HepG2 (cell line): ENCODE data around the gene CHML.

Source experiments
- EZH2 ChIP-seq: conservative IDR thresholded peaks from 2 replicates; pipeline ENCODE4 v1.6.1; 2012; ENCODE audit warnings: mild to moderate bottlenecking, low read depth, low read length, moderate library complexity
- NFRKB ChIP-seq: fragments of 450-650 bp; IDR thresholded peaks from 2 replicates; pipeline ENCODE4 v1.6.1; 2017
- RAD21 ChIP-seq: fragments of 450-650 bp; formaldehyde crosslinking; IDR thresholded peaks from 2 replicates; pipeline ENCODE4 v1.5.0; 2020; ENCODE audit warnings: mild to moderate bottlenecking
- SRSF1 ChIP-seq: fragments of 200-400 bp; formaldehyde crosslinking; optimal IDR thresholded peaks from 2 replicates; pipeline ENCODE3; 2017; ENCODE audit warnings: mild to moderate bottlenecking, low read depth, low read length, moderate library complexity
- TBL1XR1 ChIP-seq: fragments of 150-350 bp; IDR thresholded peaks from 2 replicates; pipeline ENCODE4 v1.6.1; 2014; ENCODE audit warnings: borderline replicate concordance, low read length; ENCODE audit not compliant: partially characterized antibody
- TOE1 ChIP-seq: sonication (generic); formaldehyde crosslinking; IDR thresholded peaks from 2 replicates; pipeline ENCODE4 v1.4.0; 2020; ENCODE audit warnings: mild to moderate bottlenecking, missing genetic modification reagents
- ZKSCAN8 ChIP-seq: IDR thresholded peaks from 2 replicates; pipeline ENCODE4 v1.6.1; 2016; ENCODE audit warnings: borderline replicate concordance, missing genetic modification reagents, missing compliant biosample characterization
- ZNF138 ChIP-seq: sonication (generic); formaldehyde crosslinking; IDR thresholded peaks from 2 replicates; pipeline ENCODE4 v1.5.0; 2020; ENCODE audit warnings: mild to moderate bottlenecking, low read depth, missing genetic modification reagents
- ZNF263 ChIP-seq: sonication (generic); formaldehyde crosslinking; IDR thresholded peaks from 2 replicates; pipeline ENCODE4 v1.4.0; 2020; ENCODE audit warnings: missing genetic modification reagents
- ZNF274 ChIP-seq: sonication (generic); formaldehyde crosslinking; IDR thresholded peaks from 2 replicates; pipeline ENCODE4 v1.5.1; 2020; ENCODE audit warnings: mild to moderate bottlenecking, missing genetic modification reagents
- ZZZ3 ChIP-seq: sonication (generic); formaldehyde crosslinking; IDR thresholded peaks from 2 replicates; pipeline ENCODE4 v1.4.0; 2020; ENCODE audit warnings: missing genetic modification reagents, mild to moderate bottlenecking, borderline replicate concordance
- TF ChIP-seq, protein P1 (sequence below): sonication (generic); formaldehyde crosslinking; IDR thresholded peaks from 2 replicates; pipeline ENCODE4 v1.5.0; 2020; ENCODE audit warnings: mild to moderate bottlenecking, missing genetic modification reagents, moderate library complexity
- TF ChIP-seq, protein P2 (sequence below), 2 experiments: sonication (generic) in 1 of 2; formaldehyde crosslinking in 1 of 2; IDR thresholded peaks; 2 replicates each; pipeline versions ENCODE4 v1.4.0 to v1.6.1; 2018 to 2020; ENCODE audit warnings: missing genetic modification reagents in 2 of 2, borderline replicate concordance in 1 of 2, low read depth in 1 of 2, mild to moderate bottlenecking in 1 of 2, missing biosample characterization in 1 of 2

DNA sequence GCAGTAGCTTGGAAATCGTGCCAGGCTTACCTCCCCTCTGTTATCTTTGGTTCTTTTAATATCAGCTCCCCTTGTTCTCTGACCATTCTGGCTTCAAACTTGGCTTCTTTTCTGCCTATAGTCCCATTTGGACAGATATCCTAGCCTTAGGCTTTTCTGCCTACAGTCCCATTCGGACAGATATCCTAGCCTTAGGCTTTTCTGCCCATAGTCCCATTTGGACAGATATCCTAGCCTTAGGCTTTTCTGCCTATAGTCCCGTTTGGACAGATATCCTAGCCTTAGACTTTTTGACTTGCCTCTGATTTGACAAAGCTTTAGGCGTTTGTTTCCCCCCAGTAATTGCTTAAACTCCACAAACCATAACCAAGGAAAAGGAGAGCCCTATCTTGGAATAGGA, 25.6 kb downstream of the CHML start:
- TF ChIP-seq NFRKB (no peak), ZNF274 (CRISPR knock-in tag) (no peak), ZKSCAN8 (CRISPR knock-in tag) (no peak), SRSF1 (no peak), ZNF138 (CRISPR knock-in tag) (no peak), TOE1 (no peak), ZNF263 (CRISPR knock-in tag) (no peak), ZZZ3 (CRISPR knock-in tag) (no peak), RAD21 (CRISPR knock-in tag) (no peak), TBL1XR1 (no peak), EZH2 (no peak)
- TF ChIP-seq, protein P1, sequence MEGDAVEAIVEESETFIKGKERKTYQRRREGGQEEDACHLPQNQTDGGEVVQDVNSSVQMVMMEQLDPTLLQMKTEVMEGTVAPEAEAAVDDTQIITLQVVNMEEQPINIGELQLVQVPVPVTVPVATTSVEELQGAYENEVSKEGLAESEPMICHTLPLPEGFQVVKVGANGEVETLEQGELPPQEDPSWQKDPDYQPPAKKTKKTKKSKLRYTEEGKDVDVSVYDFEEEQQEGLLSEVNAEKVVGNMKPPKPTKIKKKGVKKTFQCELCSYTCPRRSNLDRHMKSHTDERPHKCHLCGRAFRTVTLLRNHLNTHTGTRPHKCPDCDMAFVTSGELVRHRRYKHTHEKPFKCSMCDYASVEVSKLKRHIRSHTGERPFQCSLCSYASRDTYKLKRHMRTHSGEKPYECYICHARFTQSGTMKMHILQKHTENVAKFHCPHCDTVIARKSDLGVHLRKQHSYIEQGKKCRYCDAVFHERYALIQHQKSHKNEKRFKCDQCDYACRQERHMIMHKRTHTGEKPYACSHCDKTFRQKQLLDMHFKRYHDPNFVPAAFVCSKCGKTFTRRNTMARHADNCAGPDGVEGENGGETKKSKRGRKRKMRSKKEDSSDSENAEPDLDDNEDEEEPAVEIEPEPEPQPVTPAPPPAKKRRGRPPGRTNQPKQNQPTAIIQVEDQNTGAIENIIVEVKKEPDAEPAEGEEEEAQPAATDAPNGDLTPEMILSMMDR: no peak
- TF ChIP-seq, protein P2, sequence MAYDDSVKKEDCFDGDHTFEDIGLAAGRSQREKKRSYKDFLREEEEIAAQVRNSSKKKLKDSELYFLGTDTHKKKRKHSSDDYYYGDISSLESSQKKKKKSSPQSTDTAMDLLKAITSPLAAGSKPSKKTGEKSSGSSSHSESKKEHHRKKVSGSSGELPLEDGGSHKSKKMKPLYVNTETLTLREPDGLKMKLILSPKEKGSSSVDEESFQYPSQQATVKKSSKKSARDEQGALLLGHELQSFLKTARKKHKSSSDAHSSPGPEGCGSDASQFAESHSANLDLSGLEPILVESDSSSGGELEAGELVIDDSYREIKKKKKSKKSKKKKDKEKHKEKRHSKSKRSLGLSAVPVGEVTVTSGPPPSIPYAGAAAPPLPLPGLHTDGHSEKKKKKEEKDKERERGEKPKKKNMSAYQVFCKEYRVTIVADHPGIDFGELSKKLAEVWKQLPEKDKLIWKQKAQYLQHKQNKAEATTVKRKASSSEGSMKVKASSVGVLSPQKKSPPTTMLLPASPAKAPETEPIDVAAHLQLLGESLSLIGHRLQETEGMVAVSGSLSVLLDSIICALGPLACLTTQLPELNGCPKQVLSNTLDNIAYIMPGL (CRISPR knock-in tag; IDR thresholded peaks at IDR 0.05; ENCODE audit: borderline replicate concordance in 1 of 2, low read depth in 1 of 2): no peak
